AG09309 (cell line): ENCODE data around the gene RBPJL.

Experiments used
- DNase-seq: peaks from one replicate; pipeline ENCODE4 v3.0.0-alpha.2; 2010; ENCODE audit warnings: low read depth
- H3K4me3 ChIP-seq: 2 replicates; pipeline ENCODE4 v1.5.1; 2011; ENCODE audit warnings: mild to moderate bottlenecking, low read depth, low read length, moderate library complexity; ENCODE audit not compliant: control insufficient read depth
- CTCF ChIP-seq: IDR thresholded peaks from 2 replicates; pipeline ENCODE4 v1.5.1; 2011; ENCODE audit warnings: mild to moderate bottlenecking, low read depth, low read length, inconsistent platforms; ENCODE audit not compliant: insufficient read depth, control insufficient read depth; ENCODE audit errors: missing control alignments

The RBPJL gene

GRCh38 chr20:45315672-45316071 is 9.0 kb downstream of the RBPJL start:
- H3K4me3 ChIP-seq, result no peak overlapping the region
- no peak for DNase-seq
- no peak for TF ChIP-seq CTCF

- no peak for TF ChIP-seq CTCF
- DNase-seq, result no peak
- no peak overlapping the region for H3K4me3 ChIP-seq
Measured at GRCh38 chr20:45316150-45317080, 9.8 kb downstream of the RBPJL start.

DNA sequence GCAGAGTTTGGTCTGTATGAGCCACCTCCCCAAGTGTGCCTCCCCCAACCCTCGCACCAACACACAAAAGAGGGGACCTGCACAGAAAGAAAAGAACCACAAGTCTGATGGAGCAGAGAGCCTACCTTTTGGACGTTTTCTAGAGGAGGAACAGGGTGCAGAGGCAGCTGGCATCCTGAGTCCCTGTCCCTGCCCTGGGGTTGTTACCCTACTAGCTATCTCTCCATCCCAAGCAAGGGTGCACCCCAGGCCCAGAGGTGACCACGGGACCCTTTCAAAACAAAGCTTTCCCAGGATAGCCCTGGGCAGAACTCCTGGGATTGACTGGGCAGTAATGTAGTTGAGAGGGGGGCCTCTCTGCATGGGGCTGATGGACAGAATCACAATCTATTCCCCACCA is 11.2 kb downstream of the RBPJL start:
- DNase-seq, result no peak
- no peak for TF ChIP-seq CTCF
- no peak overlapping the region for H3K4me3 ChIP-seq

DNA sequence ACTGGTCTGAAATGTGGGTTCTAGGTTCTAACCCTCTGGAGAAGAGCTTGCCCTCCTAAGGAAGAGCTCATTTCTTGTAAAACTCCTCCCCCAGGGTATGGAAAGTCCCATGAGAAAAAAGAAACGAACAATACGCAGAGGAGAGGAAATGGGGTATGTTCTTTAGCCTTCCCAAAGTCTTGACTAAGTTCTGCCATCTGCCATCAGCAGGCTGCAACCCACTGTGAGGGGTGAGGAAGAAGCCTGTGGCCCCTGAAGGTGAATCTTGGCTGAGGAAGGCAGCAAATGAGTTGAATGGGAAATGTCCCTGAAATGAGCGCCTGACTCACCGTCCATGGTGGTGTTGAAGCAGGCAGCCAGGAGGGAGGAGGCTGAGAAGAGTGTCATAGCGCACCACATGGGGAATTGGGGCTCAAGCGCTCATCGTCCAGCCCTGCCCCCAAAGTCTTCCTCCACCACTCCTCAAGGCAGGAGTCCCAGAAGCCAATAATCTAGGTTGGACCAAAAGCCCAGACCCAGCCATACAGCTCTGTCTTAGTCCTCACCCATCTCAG is 11.8 kb downstream of the RBPJL start:
- no peak for TF ChIP-seq CTCF
- DNase-seq, result no peak
- H3K4me3 ChIP-seq, result no peak overlapping the region

DNA sequence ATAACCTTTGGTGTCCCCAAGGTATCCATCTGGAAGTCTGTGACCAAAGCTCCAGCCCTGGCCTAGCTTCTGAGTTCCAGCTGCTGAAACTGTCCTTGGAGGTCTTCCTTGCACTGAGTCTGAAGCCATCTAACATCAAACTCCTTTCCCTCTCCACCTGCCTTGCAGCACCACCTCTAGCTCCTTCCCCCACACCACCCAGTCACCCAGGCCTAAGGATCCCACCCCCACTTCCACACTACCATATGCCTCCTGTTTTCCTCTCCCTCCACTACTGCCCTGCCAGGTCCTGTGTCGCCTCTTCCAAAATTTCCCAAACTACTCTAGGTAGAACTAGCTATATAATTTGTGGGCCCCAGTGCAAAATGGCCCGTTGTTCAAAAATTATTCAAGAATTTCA is 12.3 kb downstream of the RBPJL start:
- H3K4me3 ChIP-seq, result no peak overlapping the region
- DNase-seq, result no peak

GRCh38 chr20:45320948-45321595 is 14.4 kb downstream of the RBPJL start:
- H3K4me3 ChIP-seq, result no peak overlapping the region
- no peak for DNase-seq
- no peak for TF ChIP-seq CTCF

More for the DNA sequence above, 12.3 kb downstream of the RBPJL start:
- no peak for TF ChIP-seq CTCF
